ENCODE measurements around the gene IFI44.
A peak's percentile ranks its signal among the peaks of the same experiment; 100 is the strongest.

IFI44 gene

GRCh38 chr1:78652019-78652560 lies 2.5 kb downstream of the IFI44 start:
- DNase-seq = no peak

GRCh38 chr1:78658901-78659300 lies 9.3 kb downstream of the IFI44 start:
- DNase-seq = no peak

GRCh38 chr1:78663923-78664322 lies 14.3 kb downstream of the IFI44 start:
- no peak for DNase-seq

GRCh38 chr1:78664763-78665162 lies 15.1 kb downstream of the IFI44 start:
- DNase-seq = no peak

GRCh38 chr1:78665809-78666208 lies 16.2 kb downstream of the IFI44 start:
- DNase-seq = no peak

GRCh38 chr1:78667939-78668338 lies 18.3 kb downstream of the IFI44 start:
- no peak for DNase-seq

- DNase-seq = no peak
Observed at GRCh38 chr1:78668427-78668826, 18.8 kb downstream of the IFI44 start.

- no peak for DNase-seq
Observed at GRCh38 chr1:78672428-78672827, 22.8 kb downstream of the IFI44 start.

- no peak for DNase-seq
Observed at GRCh38 chr1:78673120-78673519, 23.5 kb downstream of the IFI44 start.

- DNase-seq = peak; percentile 31 to 91
Observed at GRCh38 chr1:78676347-78676982, 26.8 kb downstream of the IFI44 start.

- DNase-seq = no peak
Observed at GRCh38 chr1:78676993-78677392, 27.4 kb downstream of the IFI44 start.

GRCh38 chr1:78677788-78678187 lies 28.2 kb downstream of the IFI44 start:
- DNase-seq = no peak

GRCh38 chr1:78678324-78678723 lies 28.7 kb downstream of the IFI44 start:
- no peak for DNase-seq

- DNase-seq = no peak
Observed at GRCh38 chr1:78681265-78681664, 31.6 kb downstream of the IFI44 start.

GRCh38 chr1:78682496-78682895 lies 32.9 kb downstream of the IFI44 start:
- DNase-seq = no peak

- DNase-seq = no peak
Observed at GRCh38 chr1:78683079-78683478, 33.4 kb downstream of the IFI44 start.

- no peak for DNase-seq
Observed at GRCh38 chr1:78687315-78687714, 37.7 kb downstream of the IFI44 start.

- DNase-seq = no peak
Observed at GRCh38 chr1:78687914-78688313, 38.3 kb downstream of the IFI44 start.

- no peak for DNase-seq
Observed at GRCh38 chr1:78688697-78689096, 39.1 kb downstream of the IFI44 start.

GRCh38 chr1:78690516-78690915 lies 40.9 kb downstream of the IFI44 start:
- DNase-seq = no peak

GRCh38 chr1:78691995-78692747 lies 42.5 kb downstream of the IFI44 start:
- no peak for DNase-seq

- DNase-seq = no peak
Observed at GRCh38 chr1:78699813-78700212, 50.2 kb downstream of the IFI44 start.

GRCh38 chr1:78702426-78702825 lies 52.8 kb downstream of the IFI44 start:
- DNase-seq = no peak

- DNase-seq = no peak
Observed at GRCh38 chr1:78703806-78704205, 54.2 kb downstream of the IFI44 start.

All from inflammatory macrophage treated with lipopolysaccharide for 1 hour (primary cell).